Sigmoid colon (tissue), 7 donors: ENCODE measurements around the gene FIBIN. TPM values are rescaled to one million over a fixed set of nuclear protein-coding genes. Genes with fewer than 3 reads are reported as not detected.
"Not testable (repeated sequence)": the region's sequence is repeated elsewhere in the genome, so short reads cannot be mapped to it uniquely, and the experiment has no call there.

ENCODE experiments used
- DNase-seq: peaks from one replicate; pipeline ENCODE4 v3.0.0-alpha.2; 2019
- H3K27ac ChIP-seq, 4 donors: fragments of 200-600 bp; sonication (generic); one replicate each; pipeline ENCODE4 v1.5.1; 2016 to 2019; ENCODE audit warnings: mild to moderate bottlenecking in 1 of 4
- H3K27me3 ChIP-seq, 3 donors: fragments of 200-600 bp; sonication (generic); one replicate each; pipeline ENCODE4 v1.5.1; 2019; ENCODE audit warnings: mild to moderate bottlenecking in 1 of 3
- H3K36me3 ChIP-seq, 4 donors: fragments of 200-600 bp; sonication (generic); one replicate each; pipeline ENCODE4 v1.5.1; 2016 to 2019
- H3K4me1 ChIP-seq, 4 donors: fragments of 200-600 bp; sonication (generic); one replicate each; pipeline ENCODE4 v1.5.1; 2017 to 2019
- H3K4me3 ChIP-seq, 4 donors: fragments of 200-600 bp; sonication (generic); one replicate each; pipeline ENCODE4 v1.5.1; 2017 to 2019; ENCODE audit warnings: mild to moderate bottlenecking in 2 of 4, moderate library complexity in 1 of 4
- H3K9me3 ChIP-seq, 4 donors: fragments of 200-600 bp in 3 of 4; sonication (generic) in 3 of 4; one replicate each; pipeline versions ENCODE4 v1.5.1 to v1.6.1; 2013 to 2019
- CTCF ChIP-seq, 4 experiments: fragments of 450-650 bp in 3 of 4; fragments of 200-600 bp in 1 of 4; IDR thresholded peaks; one replicate each; pipeline ENCODE4 v1.5.1; 2016 to 2019; ENCODE audit warnings: antibody characterized with exemption in 4 of 4, mild to moderate bottlenecking in 3 of 4, moderate library complexity in 2 of 4
- EP300 ChIP-seq, 4 donors: sonication (generic); formaldehyde crosslinking; IDR thresholded peaks; one replicate each; pipeline ENCODE4 v1.6.1; 2017; ENCODE audit warnings: antibody characterized with exemption in 4 of 4
- POLR2A ChIP-seq, 2 donors: fragments of 450-650 bp; IDR thresholded peaks; one replicate each; pipeline ENCODE4 v1.6.1; 2016; ENCODE audit warnings: antibody characterized with exemption in 2 of 2, mild to moderate bottlenecking in 2 of 2, moderate library complexity in 2 of 2
- POLR2AphosphoS5 ChIP-seq, 4 donors: sonication (generic); formaldehyde crosslinking; IDR thresholded peaks; one replicate each; pipeline ENCODE4 v1.6.1; 2017; ENCODE audit warnings: antibody characterized with exemption in 4 of 4
- WGBS, 2 donors: extraction: QIAGEN DNeasy Blood & Tissue Kit; methylation state at CpG; one replicate each; pipeline ENCODE4 v1.1.7; 2013; 5-methylcytosine and 5-hydroxymethylcytosine counted together
- intact Hi-C: fragments of 100-400 bp; cut with DNase I; formaldehyde crosslinking; loops from one replicate; pipeline ENCODE4 v1.15.1; 2023
- polyA plus RNA-seq, 3 donors: library from polyadenylated mRNA; stranded (reverse); fragments of 200-250 nt; gene quantifications; one replicate each; pipeline ENCODE4 v1.2.3, GENCODE V29; 2013
- total RNA-seq, 4 donors: library from RNA; depleted of rRNA; stranded (reverse); fragments of >200 nt; gene quantifications; one replicate each; pipeline ENCODE4 v1.1.0, GENCODE V29; 2016
- donor health status: healthy with polysubstance abuse.
- donor health status: Bipolar disorder and iron deficiency.
- donor health status: healthy.

The FIBIN gene
- total and polyA plus RNA-seq, 7 donors = 0.46 to 54.6 (median 29.1) TPM

- TF ChIP-seq POLR2A (IDR thresholded peaks at IDR 0.05) (no peak), POLR2AphosphoS5 (IDR thresholded peaks at IDR 0.05) (no peak), CTCF (IDR thresholded peaks at IDR 0.05) (no peak), EP300 (IDR thresholded peaks at IDR 0.05) (no peak)
- peak overlapping the region; percentile 2 to 52 (median 42) for H3K27ac ChIP-seq
- WGBS, 2 donors = 40 to 46% methylated on average over 2 of the region's 2 CpGs
- peaks cover 0 to 30% (median 20%) of the 10 kb centered on the region in 4 donors for H3K4me1 ChIP-seq
- no peaks in the 10 kb centered on the region for H3K27me3 ChIP-seq
- H3K4me3 ChIP-seq = no peak overlapping the region
- intact Hi-C loops = no loop called here
- no peaks in the 10 kb centered on the region for H3K9me3 ChIP-seq
- DNase-seq = no peak
- H3K36me3 ChIP-seq = no peaks in the 10 kb centered on the region
Measured at GRCh38 chr11:26974996-26975395, 18.9 kb upstream of the FIBIN start.

- 64 to 75% methylated on average over 5 of the region's 5 CpGs for WGBS, 2 donors
- TF ChIP-seq EP300 (IDR thresholded peaks at IDR 0.05) = no peak
- no peak for TF ChIP-seq POLR2A (IDR thresholded peaks at IDR 0.05)
- TF ChIP-seq CTCF (IDR thresholded peaks at IDR 0.05) = no peak
- no peak for TF ChIP-seq POLR2AphosphoS5 (IDR thresholded peaks at IDR 0.05)
- Histone ChIP-seq H3K4me1 (peaks cover 0 to 30% (median 20%) of the 10 kb centered on the region in 4 donors), H3K9me3 (no peaks in the 10 kb centered on the region), H3K36me3 (no peaks in the 10 kb centered on the region), H3K27ac (peak overlapping the region in 2 of 4 donors; percentile 42 to 47), H3K27me3 (no peaks in the 10 kb centered on the region), H3K4me3 (no peak overlapping the region)
- intact Hi-C loops = no loop called here
- DNase-seq = no peak
Measured at GRCh38 chr11:26976389-26976788, 17.5 kb upstream of the FIBIN start.

GRCh38 chr11:26977209-26977608, 16.7 kb upstream of the FIBIN start:
- H3K27me3 ChIP-seq, H3K27ac ChIP-seq, H3K9me3 ChIP-seq, H3K4me3 ChIP-seq, H3K36me3 ChIP-seq, intact Hi-C loops, DNase-seq: not testable (repeated sequence)
- peaks cover 0 to 30% (median 20%) of the 10 kb centered on the region in 4 donors for H3K4me1 ChIP-seq
- WGBS, 2 donors = 90 to 91% methylated on average over 15 of the region's 15 CpGs

GRCh38 chr11:26983645-26984044, 10.3 kb upstream of the FIBIN start:
- H3K4me3 ChIP-seq = no peak overlapping the region
- H3K4me1 ChIP-seq = no peaks in the 10 kb centered on the region
- 76% methylated on average over 6 of the region's 6 CpGs for WGBS, 2 donors
- H3K27ac ChIP-seq = no peak overlapping the region
- H3K36me3 ChIP-seq = no peaks in the 10 kb centered on the region
- H3K9me3 ChIP-seq = no peaks in the 10 kb centered on the region
- TF ChIP-seq POLR2A (IDR thresholded peaks at IDR 0.05) (no peak), EP300 (IDR thresholded peaks at IDR 0.05) (no peak), POLR2AphosphoS5 (IDR thresholded peaks at IDR 0.05) (no peak), CTCF (IDR thresholded peaks at IDR 0.05) (no peak)
- DNase-seq = no peak
- intact Hi-C loops = no loop called here
- H3K27me3 ChIP-seq = no peaks in the 10 kb centered on the region

- peak overlapping the region in 3 of 4 donors; percentile 12 to 49 (median 33) for H3K27ac ChIP-seq
- no peaks in the 10 kb centered on the region for H3K9me3 ChIP-seq
- WGBS, 2 donors = 12 to 38% methylated on average over 1 of the region's 1 CpG
- no peaks in the 10 kb centered on the region for H3K27me3 ChIP-seq
- H3K4me3 ChIP-seq = no peak overlapping the region
- no peak for TF ChIP-seq POLR2A (IDR thresholded peaks at IDR 0.05)
- no peak for TF ChIP-seq EP300 (IDR thresholded peaks at IDR 0.05)
- no peak for TF ChIP-seq POLR2AphosphoS5 (IDR thresholded peaks at IDR 0.05)
- H3K36me3 ChIP-seq = no peaks in the 10 kb centered on the region
- no peak for DNase-seq
- H3K4me1 ChIP-seq = no peaks in the 10 kb centered on the region
- intact Hi-C loops = no loop called here
Measured at GRCh38 chr11:26985470-26985869, 8.4 kb upstream of the FIBIN start.

GRCh38 chr11:26985943-26986342, 8.0 kb upstream of the FIBIN start:
- intact Hi-C loops = no loop called here
- no peaks in the 10 kb centered on the region for H3K9me3 ChIP-seq
- no peaks in the 10 kb centered on the region for H3K36me3 ChIP-seq
- no peak for DNase-seq
- H3K4me3 ChIP-seq = no peak overlapping the region
- H3K4me1 ChIP-seq = no peaks in the 10 kb centered on the region
- WGBS, 2 donors = 76 to 79% methylated on average over 4 of the region's 4 CpGs
- no peaks in the 10 kb centered on the region for H3K27me3 ChIP-seq
- no peak for TF ChIP-seq CTCF (IDR thresholded peaks at IDR 0.05)
- no peak for TF ChIP-seq POLR2A (IDR thresholded peaks at IDR 0.05)
- peak in 1 of 4 donors; percentile 27 for TF ChIP-seq POLR2AphosphoS5 (IDR thresholded peaks at IDR 0.05)
- TF ChIP-seq EP300 (IDR thresholded peaks at IDR 0.05) = no peak
- peak overlapping the region in 3 of 4 donors; percentile 12 to 49 (median 33) for H3K27ac ChIP-seq
